GM19452 (cell line): ENCODE data around the gene SNTG2.
A peak's percentile ranks its signal among the peaks of the same experiment; 100 is the strongest.

Experiments used
- ATAC-seq: cut with Tn5 transposase; IDR thresholded peaks from one replicate; pipeline ENCODE4 v1.9.1; 2021; ENCODE audit not compliant: unreplicated experiment

Gene SNTG2

DNA sequence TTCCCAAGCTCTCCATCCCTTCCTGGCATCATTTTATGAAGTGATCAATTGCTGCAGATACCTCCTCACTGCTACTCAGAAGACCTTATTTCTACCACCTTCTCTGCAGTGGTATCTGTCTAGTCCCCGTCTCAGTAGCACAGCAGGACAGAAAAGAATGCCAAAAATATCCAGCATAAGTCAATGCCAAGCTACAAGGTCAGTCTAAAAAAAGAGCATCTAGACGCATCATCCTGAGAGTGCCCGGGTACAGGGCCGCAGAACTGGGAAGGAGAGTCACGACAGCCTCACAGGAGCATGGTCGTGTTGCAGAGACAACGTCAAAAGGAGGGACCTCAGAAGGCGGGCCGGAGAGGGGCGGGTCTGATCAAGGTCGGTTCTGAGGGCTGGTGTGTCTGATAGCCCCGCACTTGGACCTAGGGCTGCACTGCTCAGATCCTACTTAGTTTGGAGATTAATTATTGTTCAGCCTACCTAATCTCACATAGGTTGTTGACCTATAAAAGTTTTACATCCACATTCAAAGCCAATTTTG, 24.3 kb upstream of the SNTG2 start:
- no peak for ATAC-seq

DNA sequence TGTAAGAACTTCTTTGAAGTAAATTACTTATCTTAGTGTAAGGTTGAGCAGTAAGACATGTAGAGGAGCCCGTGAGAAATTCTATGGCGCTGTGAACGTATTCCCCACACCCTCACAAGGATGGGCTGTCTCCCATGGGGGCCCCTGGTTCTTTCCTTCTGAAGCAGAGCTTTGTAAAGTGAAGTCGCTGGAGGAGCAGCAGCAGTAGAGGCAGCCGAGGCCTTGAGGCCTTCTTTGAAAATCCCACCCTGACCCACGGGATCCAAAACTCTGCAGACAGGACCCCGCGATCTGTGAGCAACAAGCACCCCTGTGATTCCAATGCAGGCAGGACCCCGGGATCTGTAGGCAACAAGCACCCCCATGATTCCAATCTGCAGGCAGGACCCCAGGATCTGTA, 23.8 kb upstream of the SNTG2 start:
- no peak for ATAC-seq

DNA sequence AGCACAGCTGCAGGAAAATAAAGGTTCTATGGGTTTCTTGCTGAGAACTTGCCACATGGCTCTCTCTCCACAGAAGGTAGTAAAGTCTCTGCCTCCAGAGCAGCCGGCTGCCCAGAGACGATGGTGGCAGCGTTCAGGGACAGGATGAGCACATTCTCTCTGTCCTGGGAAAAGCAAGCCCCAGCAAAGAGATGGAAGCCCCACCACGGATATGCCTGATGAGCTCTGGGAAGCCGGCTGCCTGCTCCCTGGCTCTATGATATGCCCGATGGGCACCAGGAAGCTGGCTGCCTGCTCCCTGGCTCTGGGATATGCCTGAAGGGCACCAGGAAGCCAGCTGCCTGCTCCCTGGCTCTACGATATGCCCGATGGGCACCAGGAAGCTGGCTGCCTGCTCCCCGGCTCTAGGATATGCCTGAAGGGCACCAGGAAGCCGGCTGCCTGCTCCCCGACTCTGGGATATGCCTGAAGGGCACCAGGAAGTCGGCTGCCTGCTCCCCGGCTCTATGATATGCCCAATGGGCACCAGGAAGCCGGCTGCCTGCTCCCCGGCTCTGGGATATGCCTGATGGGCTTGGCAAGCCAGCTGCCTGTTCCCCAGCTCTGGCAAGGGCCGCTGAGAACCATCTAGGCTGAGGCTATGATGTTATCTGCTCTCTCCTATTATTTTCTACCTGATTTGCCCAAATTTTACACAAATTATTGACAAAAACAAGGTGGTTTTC, 21.5 kb upstream of the SNTG2 start:
- no peak for ATAC-seq

DNA sequence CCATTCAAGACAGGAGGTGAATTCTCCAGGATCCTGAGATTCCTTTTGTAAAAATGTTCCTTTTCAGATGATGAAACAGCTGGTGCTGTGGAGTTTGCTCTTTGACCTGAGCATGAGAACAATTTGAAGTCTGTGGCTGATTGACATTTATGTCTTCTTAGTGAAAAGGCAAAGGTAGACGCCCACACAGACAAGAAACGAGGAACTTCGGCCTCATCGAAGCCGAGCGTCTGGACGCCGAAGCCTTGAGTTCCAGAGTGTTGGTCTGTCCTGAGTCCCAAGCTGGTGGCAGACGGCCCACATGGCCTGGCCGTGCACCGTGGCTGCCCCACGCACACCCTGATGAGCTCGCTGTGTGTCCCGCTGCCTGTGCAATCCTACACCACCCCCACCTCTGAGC, 20.7 kb upstream of the SNTG2 start:
- no peak for ATAC-seq

DNA sequence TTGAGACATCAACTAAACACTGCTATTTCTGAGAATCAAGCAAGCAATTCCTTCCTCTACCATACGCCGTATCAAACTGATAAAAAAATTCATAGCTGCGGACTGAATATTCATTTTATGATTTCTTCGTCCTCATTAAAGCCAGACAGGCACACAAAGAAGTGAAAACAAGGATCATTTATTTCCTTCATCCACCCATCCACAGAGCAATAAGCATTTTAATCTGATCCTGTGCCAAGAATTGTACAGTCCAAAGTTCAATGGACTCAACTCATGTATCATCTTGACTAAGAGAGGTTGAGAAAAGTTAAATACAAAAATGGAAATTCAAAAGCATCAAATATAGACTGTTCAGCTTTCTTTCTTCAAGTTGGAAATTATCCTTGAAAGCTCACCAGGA, 19.7 kb upstream of the SNTG2 start:
- no peak for ATAC-seq

DNA sequence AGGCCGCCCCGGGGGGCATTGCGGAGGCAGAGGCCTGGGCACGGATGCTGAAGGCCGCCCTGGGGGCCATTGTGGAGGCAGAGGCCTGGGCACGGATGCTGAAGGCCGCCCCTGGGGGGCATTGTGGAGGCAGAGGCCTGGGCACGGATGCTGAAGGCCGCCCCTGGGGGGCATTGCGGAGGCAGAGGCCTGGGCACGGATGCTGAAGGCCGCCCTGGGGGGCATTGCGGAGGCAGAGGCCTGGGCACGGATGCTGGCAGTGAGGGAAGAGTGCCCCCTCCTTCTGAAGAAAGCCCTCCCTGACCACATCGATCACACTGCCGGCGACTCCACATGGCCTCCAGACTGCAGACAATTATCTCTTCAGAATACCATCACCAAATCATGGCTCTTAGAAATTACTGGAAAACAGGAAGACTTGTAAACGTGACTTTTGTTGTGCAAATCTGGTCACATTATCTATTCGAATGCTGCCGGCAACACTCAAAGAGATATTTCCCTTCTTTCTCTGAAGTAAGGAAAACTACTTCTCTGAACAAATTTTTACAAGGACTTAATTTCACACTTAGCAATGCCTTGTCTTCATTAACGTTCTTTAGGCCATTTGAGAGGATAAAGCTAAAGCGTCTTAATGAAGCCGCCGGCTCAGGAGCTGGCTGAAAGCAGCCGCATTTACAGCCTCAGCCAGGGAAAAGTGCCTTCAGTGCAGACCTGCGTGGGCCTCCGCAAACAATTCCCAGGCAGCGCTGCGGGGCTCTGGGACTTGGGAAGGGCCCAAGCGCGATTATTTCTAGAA, 18.1 kb upstream of the SNTG2 start:
- ATAC-seq = no peak

DNA sequence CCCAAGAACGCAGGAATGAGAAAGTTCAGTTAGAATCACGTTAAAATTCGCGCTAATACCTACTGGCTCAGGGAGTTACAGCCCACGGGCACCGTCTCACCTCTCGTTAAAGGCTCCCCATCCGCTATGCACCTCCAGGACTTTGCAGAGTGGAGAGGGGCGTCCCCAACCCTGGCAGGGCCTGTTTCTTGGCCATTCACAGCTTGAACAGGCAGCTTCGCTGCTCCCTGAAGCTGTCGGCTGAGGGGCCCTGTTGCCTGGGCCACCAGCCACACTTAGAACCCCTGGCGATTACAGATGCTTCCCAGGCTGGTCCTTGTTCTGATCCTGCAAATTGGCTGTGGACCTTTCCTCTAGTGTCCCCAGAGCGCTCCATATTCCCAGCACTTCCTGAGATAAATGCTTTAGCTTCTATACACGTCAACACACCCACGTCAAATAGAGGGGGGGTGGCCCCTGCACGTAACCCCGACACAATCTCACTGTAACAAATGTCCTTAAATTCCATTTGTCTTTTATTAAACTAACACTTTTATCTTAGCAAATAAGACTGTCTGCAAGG, 16.8 kb upstream of the SNTG2 start:
- no peak for ATAC-seq

DNA sequence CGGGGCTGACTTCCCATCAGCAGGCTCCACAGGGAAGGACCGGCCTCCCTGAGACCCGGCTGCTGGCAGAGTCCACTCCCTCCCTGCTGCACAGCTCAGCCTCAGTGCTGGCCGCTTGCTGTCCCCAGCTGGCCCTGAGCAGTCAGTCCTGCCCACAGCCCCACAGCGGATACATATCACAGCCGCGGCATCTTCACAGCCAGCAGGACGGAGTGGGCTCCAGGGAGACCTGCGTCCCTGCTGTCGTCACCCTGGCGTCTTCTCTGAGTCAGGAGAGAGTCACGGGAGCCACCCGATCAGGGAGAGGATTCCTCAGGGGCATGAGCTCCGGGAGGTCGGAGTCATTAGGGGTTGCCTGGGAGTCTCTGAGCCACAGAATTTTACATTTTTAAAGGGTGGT, 13.1 kb upstream of the SNTG2 start:
- no peak for ATAC-seq

DNA sequence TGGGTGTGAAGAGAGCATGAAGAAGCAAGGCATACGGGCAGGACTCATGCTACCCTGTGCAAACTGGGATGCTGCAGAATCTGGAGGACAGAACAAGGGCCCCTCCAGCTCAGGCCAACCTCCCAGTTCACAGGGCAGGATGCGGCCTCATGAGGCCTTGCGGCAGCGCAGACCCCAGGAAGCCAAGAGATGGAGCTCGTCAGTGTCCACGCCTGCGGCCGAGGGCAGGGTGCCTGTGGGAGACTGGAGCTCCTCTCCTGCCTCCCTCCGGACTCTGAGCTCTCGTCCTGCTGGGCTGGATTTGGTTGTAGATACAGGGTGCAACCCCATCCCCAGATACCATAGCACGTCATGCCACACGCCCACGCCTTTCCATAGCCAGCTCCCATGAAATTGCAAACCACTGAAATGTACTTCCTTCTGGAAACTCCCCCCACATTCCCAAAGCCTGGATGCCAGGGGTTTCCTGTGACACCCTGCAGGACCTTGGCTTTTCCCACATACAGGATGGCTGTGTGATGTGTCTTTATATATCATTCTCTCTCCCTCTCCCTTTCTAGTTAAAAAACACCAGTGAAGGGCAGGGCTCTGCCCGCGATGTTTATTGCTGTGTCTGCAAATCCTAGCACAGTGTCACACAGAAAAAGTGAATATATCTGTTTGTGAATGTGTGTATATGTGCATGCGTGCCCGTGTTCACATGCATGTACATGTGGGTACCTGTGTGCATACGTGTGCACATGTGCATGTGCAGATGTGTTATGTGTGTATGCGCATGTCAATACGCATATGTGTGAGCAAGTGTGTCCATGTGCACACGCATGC, 12.3 kb upstream of the SNTG2 start:
- no peak for ATAC-seq

DNA sequence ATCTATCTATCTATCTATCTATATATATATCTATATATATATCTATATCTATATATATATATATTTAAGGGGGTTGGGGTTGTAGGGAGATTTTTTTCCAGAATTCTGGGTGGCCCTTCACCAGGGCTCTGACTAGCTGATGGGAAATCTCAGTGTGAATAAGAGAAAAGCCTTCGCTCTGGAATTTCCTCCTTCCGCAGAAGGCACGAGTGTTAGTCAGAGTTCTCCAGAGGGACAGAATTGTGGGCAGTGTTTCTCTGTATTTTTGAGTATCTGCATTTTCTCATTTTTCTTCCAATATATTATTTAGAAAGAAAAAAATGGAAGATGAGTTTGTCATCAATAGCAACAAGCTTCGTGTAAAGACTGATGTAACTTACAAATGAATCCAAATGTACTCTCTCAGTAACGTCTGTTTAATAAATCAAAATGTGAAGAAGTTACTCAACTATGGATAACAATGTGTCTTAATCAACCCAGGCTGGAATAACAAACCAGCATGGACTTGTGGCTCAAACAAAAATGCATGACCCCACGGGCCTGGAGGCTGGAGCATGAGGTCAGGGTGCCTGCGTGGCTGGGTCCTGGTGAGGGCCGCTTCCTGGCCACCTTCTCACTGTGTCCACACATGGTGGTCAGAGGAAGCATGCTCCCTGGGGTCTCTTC, 10.6 kb upstream of the SNTG2 start:
- ATAC-seq = no peak

DNA sequence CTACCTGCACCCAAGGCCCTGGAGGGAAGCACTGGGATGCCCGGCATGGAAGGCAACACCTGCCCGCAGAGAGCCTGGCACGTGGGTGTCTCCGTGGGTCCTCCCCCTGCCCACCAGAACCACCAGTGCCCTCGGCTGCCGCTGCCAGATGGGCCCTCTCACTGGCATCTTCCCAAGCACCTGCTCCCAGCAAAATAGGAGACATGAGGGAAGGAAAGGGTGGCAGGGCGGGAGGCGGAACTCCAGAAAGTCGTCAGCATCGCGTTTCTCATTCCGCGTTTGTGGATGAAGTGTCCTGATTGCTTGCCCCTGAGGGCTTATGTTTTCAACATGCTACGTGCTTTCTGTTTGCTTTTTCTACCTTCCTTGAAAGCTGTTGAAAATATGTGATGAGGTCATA, 8.8 kb upstream of the SNTG2 start:
- no peak for ATAC-seq

DNA sequence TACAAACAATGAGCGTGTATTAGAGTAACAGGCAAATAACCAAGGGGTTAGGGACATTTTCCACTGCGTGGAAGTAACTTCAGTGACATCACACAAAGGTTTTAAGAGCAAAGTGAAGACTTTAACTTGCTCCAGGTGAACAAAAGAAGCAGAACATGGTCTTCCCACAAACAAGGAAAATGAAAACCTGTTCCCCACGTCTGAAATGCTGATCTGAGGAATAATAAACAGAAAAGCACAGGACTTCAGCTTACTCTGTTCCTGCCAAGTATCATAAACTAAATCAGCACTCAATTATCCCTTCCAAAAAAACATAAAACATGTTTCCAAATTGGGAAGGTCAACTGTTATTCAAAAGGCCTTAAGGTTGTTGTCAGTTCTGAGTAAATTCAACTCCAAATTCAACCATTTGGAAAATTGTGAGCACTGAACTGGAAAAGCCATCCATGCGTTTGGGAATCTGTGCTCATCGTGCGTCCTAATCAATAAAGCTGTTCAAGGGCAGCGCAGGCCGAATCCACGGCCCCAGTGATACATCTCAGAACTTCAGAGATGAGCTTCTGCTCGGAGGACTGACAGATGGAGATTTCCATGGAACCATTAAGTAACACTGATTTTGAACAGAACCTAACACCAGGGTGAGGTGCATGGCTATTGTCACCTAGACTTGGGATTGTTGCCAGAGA, 7.7 kb upstream of the SNTG2 start:
- no peak for ATAC-seq

DNA sequence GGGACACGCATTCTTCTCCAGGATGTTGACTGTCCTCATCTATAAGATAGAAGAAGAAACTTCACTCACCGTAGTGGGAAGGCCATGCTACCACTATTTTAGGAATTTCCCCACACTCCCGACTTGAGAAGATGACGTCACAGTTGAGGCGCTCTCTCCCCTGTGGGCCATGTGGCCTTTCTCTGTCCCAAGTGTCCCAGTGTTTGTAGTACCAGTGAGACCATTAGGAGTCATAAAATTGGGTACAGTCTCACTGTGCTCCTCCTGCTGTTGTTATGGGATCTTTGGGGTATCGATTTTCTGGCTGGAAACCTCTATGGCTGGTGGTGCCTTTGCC, 7.2 kb upstream of the SNTG2 start:
- ATAC-seq = no peak

DNA sequence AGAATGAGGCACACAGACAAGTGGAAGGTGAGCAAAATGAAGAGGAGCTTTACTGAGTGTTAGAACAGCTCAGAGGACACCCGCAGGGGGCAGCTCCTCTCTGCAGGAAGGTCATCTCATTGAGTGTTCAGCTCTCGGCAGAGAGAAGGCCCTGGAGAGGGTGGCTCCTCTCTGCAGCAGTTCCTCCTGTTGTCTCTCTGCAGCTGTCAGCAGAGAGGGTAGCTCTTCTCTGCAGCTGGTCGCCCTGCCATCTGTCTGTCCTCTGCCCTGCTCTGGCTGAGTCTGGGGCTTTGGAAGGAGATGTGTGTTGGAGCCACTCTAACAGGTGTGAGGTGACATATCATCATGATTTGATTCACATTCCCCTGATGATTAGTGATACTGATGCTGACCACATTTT, 6.8 kb upstream of the SNTG2 start:
- no peak for ATAC-seq

DNA sequence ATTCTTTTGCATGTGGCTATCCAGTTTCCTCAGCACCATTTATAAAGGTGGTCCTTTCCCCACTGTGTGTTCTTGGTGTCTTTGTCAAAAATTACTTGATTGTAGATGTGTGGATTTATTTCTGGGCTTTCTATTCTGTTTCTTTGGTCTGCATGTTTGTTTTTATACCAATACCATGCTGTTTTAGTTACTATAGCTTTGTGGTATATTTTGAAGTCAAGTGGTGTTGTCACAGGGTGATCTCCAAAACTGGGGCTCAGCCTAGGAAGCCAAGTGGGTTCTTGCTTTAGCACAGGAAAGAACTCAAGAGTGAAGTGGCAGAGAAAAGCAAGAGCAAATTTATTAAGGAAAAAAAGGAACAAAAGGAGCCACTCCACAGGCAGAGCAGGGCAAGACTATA, 6.0 kb upstream of the SNTG2 start:
- no peak for ATAC-seq

DNA sequence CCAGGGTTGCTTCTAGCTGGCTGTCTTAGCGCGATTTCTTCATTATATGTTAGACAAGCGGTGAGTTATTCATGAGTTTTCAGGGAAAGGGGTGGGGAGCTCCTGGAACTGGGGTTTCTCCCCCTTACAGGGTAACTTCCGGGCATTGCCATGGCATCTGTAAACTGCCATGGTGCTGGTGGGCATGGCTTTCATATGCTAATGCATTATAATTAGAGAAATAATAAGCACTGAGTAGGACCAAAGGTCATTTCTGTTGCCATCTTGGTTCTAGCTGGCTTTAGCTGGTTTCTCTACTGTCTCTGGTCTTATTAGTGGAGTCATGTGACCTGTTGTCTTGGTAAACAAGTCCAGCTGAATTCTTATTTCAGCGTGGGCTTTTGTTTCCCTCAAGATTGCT, 5.5 kb upstream of the SNTG2 start:
- no peak for ATAC-seq

DNA sequence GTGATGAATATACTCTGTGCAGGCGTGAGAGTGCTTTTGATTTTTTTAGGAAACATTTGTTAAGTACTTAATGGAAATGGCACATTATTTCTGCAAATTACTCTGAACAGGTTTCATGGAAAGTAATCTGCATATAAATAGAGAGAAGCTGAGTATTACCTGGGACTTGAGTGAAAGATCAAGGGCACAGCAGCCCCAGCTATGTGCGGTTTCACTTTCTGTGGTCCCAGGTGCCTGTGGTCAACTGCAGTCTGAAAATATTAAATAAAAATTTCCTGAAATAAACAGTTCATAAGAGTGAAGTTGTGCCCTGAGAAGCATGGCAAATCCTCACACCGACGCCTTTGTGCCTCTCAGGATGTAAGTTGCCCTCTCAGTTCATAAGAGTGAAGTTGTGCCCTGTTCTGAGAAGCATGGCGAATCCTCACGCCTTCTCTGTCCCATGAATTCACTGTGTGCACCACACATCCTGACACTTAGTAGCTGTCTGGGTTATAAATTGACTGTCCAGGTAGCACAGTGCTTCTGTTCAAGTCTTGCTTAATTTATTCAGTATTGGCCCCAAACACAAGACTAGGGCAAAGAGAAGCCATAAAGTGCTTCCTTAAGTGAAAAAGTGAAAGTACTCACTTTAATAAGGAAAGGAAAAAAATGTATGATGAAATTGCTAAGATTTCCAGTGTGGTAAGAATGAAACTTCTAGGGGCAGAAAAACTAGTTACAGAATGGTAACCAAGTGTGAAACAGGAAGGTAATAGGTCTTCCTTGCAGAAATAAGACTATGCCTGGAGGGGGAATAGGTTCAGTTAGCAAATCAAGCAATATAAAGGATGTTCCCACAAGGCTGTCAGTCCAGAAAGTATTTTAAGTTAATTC, 4.3 kb upstream of the SNTG2 start:
- ATAC-seq = peak; percentile 65

DNA sequence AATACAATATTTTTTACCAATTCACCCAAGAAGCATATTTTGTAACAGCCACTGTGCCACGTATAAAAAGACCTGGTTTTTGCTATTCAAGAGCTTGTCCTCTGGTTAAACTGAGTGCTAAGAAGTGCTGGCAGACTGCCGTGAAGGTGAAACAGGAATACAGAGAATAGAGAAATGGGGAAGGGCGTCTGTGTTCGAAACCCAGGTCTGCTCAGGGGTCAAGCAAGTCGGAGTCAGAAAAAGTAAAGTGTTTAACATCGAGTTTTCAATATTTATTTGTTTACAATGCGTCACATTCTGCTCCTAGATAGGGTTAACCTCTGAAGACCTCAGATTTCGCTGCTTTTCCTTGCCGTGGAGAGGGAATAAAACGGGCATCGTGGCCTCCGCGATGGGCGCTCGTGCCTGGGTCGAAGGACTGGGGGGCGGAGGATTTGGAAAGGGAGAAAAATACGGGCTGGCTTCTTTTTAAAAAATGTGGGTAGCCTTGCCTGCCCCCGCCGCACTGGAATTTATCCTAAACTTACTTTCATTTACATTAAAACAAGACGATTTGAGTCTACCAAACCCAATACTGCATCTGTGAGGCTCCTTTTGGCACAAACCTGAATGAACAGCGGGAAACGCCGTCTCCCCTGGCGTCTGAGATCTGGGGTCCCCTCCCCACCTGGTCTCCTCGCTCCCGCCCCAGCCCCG, 1.1 kb upstream of the SNTG2 start:
- no peak for ATAC-seq
